H1 (cell line): Measurements from ENCODE around the gene PRKD1.

ENCODE experiments used
- TEAD4 ChIP-seq: IDR thresholded peaks from 2 replicates; pipeline ENCODE4 v1.6.1; 2012; ENCODE audit warnings: low read depth, low read length, inconsistent platforms, mixed read lengths
- TF ChIP-seq, protein P1 (sequence below), 3 experiments: IDR thresholded peaks; 1 replicate in 2 of 3; 2 replicates in 1 of 3; pipeline versions ENCODE4 v1.5.1 to v1.6.1; 2011; ENCODE audit warnings: low read length in 3 of 3, mild to moderate bottlenecking in 3 of 3, inconsistent platforms in 2 of 3, low read depth in 1 of 3, moderate library complexity in 1 of 3; ENCODE audit not compliant: insufficient read depth in 1 of 3; ENCODE audit errors: control extremely low read depth in 1 of 3

DNA sequence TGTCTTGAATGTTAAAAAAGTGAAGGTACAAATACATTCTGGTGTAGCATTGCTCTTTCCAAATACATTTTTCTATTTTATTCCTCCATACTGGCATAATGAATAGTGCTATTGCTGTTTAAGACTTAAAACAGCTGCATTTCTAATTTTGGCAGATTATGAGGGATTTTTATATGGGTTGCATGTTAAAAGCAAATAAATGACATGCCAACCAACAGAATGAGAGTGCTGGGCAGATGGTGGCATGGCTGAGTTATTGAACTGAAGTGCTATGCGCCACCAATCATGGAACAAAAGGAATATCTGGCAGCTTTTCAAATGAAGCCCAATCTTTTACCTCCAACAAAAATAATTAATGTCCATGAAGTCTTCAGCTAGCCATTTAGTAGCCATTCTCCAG, 215.0 kb downstream of the PRKD1 start:
- TF ChIP-seq, protein P1, sequence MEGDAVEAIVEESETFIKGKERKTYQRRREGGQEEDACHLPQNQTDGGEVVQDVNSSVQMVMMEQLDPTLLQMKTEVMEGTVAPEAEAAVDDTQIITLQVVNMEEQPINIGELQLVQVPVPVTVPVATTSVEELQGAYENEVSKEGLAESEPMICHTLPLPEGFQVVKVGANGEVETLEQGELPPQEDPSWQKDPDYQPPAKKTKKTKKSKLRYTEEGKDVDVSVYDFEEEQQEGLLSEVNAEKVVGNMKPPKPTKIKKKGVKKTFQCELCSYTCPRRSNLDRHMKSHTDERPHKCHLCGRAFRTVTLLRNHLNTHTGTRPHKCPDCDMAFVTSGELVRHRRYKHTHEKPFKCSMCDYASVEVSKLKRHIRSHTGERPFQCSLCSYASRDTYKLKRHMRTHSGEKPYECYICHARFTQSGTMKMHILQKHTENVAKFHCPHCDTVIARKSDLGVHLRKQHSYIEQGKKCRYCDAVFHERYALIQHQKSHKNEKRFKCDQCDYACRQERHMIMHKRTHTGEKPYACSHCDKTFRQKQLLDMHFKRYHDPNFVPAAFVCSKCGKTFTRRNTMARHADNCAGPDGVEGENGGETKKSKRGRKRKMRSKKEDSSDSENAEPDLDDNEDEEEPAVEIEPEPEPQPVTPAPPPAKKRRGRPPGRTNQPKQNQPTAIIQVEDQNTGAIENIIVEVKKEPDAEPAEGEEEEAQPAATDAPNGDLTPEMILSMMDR (IDR thresholded peaks at IDR 0.05; ENCODE audit: control extremely low read depth in 1 of 3, insufficient read depth in 1 of 3, low read depth in 1 of 3, low read length in 3 of 3) = no peak
- TF ChIP-seq TEAD4 = no peak
